GM18873 (cell line): Measurements from ENCODE around the gene PET100.

Experiments used
- ATAC-seq: cut with Tn5 transposase; IDR thresholded peaks from one replicate; pipeline ENCODE4 v1.9.1; 2021; ENCODE audit warnings: mild to moderate bottlenecking, moderate library complexity, moderate number of reproducible peaks; ENCODE audit not compliant: unreplicated experiment, low FRiP score

Gene PET100

DNA sequence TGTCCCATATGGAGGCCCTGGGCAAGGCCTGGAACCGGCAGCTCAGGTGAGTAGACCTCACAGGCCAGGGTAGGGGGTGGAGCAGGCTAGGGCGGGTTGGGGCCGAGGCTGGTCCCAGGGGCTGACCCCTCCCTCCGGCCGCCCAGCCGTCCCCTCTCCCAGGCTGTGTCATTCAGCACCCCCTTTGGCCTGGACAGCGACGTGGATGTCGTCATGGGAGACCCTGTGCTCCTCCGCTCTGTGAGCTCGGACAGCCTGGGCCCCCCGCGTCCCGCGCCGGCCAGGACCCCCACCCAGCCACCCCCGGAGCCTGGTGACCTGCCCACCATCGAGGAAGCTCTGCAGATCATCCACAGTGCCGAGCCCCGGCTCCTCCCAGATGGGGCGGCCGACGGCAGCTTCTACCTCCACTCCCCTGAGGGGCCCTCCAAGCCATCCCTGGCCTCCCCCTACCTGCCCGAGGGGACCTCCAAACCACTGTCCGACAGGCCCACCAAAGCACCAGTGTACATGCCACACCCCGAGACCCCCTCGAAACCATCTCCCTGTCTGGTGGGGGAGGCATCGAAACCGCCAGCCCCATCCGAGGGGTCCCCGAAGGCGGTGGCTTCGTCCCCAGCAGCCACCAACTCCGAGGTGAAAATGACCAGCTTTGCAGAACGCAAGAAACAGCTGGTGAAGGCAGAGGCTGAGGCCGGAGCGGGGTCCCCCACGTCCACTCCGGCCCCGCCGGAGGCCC, 17.9 kb upstream of the PET100 start:
- no peak for ATAC-seq

- no peak for ATAC-seq
Observed at GRCh38 chr19:7612282-7613274, 17.0 kb upstream of the PET100 start.

DNA sequence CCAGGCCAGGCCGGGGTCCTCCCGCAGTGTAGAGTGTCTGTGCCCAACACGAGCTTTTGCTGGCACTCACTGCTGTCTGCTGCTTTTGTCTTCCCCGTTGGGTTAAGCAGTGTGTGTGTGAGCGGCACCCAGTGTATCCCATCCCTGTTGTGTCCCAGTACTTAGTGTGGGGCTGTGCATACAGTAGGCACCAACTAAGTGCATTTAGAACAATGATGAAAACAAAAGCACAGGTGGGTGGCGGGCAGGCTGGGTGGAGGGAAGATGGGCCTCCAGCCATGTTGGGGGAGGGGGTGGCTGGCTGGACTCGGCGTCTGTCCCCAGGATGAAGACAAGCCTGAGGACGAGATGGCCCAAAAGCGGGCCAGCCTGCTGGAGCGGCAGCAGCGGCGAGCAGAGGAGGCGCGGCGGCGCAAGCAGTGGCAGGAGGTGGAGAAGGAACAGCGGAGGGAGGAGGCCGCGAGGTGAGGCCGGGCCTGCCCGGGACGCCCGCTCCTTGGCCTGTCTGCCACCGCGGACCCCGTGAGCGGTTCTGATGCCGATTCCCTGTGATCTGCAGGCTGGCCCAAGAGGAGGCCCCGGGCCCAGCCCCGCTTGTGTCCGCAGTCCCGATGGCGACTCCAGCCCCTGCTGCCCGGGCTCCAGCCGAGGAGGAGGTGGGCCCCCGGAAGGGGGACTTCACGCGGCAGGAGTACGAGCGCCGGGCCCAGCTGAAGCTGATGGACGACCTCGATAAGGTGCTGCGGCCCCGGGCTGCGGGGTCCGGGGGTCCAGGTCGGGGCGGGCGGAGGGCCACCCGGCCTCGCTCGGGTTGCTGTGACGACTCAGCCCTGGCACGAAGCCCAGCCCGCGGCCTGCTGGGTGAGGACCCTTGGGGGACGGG, 14.5 kb upstream of the PET100 start:
- no peak for ATAC-seq

DNA sequence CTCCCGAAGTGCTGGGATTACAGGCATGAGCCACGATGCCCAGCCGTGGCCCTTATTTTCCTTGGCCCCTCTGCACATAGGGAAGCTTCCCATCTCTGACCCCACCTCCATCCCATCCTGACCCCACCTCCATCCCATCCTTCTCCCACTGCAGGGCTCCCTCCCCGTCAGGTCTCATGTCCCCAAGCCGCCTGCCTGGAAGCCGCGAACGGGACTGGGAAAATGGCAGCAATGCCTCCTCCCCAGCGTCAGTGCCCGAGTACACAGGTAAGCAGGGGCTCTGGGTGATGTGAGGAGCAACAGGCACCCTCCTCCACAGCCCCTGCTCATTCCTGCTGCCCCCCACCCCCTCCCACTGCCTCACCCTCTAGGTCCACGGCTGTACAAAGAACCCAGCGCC, 12.4 kb upstream of the PET100 start:
- no peak for ATAC-seq

DNA sequence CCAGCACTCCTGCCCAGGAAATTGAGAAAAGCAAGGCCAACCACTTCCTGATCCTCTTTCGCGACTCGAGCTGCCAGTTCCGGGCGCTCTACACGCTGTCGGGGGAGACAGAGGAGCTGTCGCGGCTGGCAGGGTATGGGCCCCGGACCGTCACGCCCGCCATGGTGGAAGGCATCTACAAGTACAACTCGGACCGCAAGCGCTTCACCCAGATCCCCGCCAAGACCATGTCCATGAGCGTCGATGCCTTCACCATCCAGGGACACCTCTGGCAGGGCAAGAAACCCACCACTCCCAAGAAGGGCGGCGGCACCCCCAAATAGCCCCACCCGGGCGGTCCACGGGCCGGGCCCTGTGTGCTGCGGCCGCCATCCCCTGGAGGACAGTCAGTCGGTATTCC, 11.9 kb upstream of the PET100 start:
- no peak for ATAC-seq

DNA sequence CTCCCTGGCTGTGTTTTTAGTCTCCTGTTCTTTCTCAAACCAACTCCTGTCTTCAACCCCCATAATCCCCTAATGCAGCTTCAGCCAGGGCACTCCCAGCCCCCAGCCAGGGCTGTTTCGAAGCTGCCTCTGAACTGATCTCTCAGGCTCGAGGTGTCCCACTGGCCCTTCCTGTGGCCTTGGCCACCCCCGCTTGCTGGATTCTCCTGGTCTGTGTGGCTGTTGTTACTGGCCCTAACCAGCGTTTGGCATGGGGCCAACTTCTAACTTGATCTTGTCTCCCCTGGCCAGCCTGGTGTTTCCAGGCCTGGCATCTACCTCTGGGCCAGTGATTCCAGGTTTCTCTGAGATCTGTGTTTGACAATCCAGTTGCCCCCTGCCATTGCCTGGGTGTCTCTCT, 11.2 kb upstream of the PET100 start:
- no peak for ATAC-seq

GRCh38 chr19:7618771-7619510, 10.7 kb upstream of the PET100 start:
- no peak for ATAC-seq

- ATAC-seq = no peak
Observed at GRCh38 chr19:7619671-7620441, 9.7 kb upstream of the PET100 start.

DNA sequence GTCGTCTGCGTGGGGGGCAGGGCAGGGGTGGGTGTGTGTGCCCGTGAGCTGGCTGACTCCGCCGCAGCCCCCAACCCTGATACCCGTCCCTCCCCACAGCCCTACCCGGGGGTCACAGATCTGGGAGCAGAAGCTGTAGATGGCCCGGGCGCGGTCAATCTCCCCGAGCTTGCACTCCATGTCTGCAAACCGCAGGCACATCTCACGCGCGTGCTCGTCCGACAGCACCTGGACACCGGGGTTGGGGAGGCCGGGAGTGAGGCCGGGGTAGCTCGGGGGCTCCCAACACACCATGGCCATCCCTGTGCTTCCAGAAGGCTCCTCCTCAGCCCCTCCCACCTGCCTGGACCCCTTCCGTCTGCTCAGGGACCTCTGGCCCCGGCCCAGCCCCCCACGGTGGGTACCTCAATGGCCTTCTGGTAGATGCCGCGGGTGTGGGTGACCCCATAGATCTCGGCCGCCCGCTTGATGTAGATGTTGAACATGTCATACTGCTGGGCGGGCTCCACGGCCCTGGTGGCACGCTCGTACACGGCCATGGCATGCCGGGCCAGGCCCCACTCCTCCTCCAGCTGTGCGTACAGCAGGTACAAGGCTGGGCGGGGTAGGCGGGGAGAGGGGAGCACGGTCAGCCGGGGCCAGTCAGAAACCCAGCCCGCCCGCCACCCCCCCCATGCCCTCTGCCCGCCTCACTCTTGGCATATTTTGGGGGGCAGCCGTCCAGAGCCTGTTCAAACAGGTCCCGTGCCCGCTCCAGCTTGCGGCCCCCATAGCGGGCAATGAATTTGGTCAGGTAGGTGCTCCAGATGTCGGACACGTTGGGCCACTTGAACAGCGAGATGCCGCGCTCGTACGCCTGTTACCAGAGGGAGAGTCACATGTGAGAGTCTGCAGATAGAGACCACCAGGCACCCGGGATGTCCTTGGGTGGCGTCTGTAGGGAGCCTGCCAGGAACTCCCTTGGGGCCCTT, 8.9 kb upstream of the PET100 start:
- ATAC-seq = no peak

GRCh38 chr19:7622933-7623685, 6.5 kb upstream of the PET100 start:
- no peak for ATAC-seq

- ATAC-seq = no peak
Observed at GRCh38 chr19:7623725-7624603, 5.6 kb upstream of the PET100 start.

DNA sequence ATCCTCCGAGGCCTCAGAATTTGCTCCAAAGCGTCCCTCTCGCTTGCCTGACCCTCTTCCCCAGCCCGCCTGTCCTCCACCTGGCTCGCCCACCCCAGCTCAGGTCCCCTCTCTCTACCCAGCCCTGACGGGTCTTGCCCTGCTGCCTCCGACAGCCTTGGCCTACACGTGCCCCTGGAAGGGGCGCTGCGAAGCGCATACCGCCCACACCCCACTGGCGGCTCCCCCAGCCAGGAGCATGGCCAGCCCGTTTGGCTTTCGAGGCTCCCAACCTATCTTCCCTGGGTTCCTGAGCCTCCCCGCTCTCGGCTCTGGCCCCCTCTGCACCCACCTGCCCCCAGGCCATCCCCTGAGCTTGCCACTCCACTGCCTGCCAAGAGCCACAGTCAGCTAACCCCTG, 4.8 kb upstream of the PET100 start:
- no peak for ATAC-seq

DNA sequence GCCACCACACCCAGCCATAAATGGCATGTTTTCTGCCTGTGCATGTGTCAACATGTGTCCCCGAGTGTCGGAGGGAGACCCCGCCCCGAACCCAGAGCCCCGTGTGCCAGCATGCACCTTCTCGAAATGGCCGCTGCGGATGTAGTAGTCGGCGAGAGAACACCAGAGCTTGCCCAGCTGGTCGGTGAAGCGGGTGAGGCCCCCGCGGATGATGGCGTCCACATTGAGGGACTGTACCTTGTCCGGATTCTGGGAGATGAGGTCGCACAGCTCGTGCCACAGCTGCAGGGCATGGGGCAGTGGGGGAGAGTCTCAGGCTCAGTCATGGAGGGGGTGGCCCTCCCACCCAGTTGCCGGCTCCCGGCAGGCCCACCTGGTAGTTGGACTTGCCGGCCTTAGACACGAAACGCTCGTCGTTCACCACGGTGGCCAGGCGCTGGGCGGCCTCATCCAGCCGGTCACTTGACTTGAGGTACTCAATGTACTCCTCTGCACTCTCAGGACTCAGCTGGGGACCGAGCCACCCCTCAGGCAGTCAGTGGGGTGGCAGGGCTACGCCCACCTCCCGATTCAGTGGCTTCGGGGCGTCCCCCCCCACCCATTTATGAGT, 3.7 kb upstream of the PET100 start:
- ATAC-seq = no peak

DNA sequence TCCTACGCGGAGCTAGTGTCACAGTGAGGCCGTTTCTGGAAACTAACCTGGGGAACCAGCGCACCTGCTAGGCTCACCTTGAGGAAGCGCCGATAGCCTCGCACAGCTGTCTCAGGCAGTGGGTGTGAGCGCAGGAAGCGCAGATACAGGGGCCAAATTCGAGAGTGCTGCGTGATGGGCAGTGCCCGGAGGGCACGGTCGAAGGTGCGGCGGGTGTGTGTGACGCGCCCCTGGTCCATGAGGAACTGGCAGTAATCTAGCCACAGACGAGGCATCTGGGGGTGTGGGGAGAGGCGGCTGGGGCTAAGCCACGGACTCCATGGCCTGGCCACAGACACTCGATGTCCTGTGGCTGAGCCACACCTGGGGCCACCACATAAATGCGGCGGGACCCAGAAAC, 2.4 kb upstream of the PET100 start:
- ATAC-seq = no peak

- ATAC-seq = no peak
Observed at GRCh38 chr19:7628589-7629311, 843 bp upstream of the PET100 start.
